Mononuclear cell (primary cell): Measurements from ENCODE around the gene CACNA1D. TPM values are rescaled to one million over a fixed set of nuclear protein-coding genes. Genes with fewer than 3 reads are reported as not detected.

Source experiments
- H3K27me3 ChIP-seq: 2 replicates; pipeline ENCODE4 v1.6.0; 2011; ENCODE audit warnings: low read length, control low read depth; ENCODE audit not compliant: insufficient read depth
- H3K4me1 ChIP-seq: 2 replicates; pipeline ENCODE4 v1.5.1; 2011; ENCODE audit warnings: mild to moderate bottlenecking, low read length, control low read depth; ENCODE audit not compliant: insufficient read depth
- H3K4me3 ChIP-seq: 2 replicates; pipeline ENCODE4 v1.5.1; 2011; ENCODE audit warnings: mild to moderate bottlenecking, low read length, moderate library complexity
- H3K9me3 ChIP-seq: 2 replicates; pipeline ENCODE4 v1.5.1; 2011; ENCODE audit warnings: low read depth, mild to moderate bottlenecking, control low read depth, low read length
- total RNA-seq: library from RNA; depleted of rRNA; stranded (reverse); fragments of >200 nt; gene quantifications from one replicate; pipeline ENCODE4 v1.2.3, GENCODE V29; 2012

CACNA1D gene
- total RNA-seq, 1 donor = 0.84 TPM

- H3K9me3 ChIP-seq = no peaks in the 10 kb centered on the region
- H3K27me3 ChIP-seq = no peaks in the 10 kb centered on the region
- H3K4me1 ChIP-seq = no peaks in the 10 kb centered on the region
- no peak overlapping the region for H3K4me3 ChIP-seq
These were observed 321.2 kb downstream of the CACNA1D start for GRCh38 chr3:53815651-53816050.

DNA sequence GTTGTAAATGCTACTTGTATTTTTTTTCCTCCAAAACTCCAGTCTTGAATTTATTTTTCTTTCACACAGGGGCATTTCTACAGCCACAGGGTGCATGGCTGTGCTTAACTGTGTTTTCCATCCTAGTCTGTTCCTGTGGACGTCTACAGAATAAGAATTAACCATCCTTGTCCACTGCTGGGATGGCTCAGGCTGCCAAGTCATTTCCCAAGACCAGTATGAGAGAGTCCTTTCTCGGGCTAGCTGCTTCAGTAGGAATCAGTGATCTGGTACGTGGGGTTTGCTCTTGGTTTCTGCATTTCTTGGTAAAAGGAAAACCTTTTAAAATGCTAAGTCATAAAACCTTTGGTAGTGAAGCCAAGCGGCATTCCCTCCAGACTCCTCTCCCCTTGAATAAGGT lies 322.0 kb downstream of the CACNA1D start:
- H3K27me3 ChIP-seq = no peaks in the 10 kb centered on the region
- no peaks in the 10 kb centered on the region for H3K9me3 ChIP-seq
- H3K4me1 ChIP-seq = no peaks in the 10 kb centered on the region
- H3K4me3 ChIP-seq = no peak overlapping the region

DNA sequence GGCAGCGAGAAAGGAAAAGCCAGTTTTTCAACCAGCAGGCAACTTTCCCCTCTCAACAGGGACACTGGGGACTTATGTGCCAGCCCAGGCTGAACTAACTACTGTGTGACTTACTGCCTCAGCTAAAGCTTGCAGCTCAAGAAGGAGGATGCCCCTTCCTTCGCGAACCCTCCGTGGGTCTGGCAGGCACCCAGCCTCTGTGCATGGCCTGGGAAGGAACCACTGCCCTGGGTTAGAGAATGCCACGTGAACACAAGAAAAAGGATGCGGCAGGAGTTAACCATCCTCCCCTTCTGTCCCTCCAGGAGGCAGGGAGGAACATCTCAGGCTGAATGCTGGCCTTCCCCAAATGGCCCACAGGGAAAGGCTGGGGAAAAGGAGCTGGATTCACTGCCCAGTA lies 322.8 kb downstream of the CACNA1D start:
- Histone ChIP-seq H3K27me3 (no peaks in the 10 kb centered on the region), H3K4me3 (no peak overlapping the region), H3K4me1 (no peaks in the 10 kb centered on the region), H3K9me3 (no peaks in the 10 kb centered on the region)

DNA sequence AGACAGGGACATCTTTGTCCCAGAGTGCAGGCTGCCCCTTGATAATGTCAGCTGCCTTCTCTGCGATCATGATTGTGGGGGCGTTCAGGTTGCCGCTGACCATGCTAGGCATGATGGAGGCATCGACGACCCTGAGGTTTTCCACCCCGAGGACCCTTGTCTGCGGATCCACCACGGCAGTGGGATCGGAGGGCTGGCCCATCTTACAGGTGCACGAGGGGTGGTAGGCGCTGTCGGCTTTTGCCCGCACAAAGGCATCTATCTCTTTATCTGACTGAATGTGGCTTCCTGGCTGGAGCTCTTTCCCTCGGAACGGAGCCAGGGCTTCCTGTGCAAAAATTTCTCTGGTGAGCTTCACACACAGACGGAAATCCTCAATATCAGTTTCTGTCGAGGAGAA lies 323.4 kb downstream of the CACNA1D start:
- Histone ChIP-seq H3K27me3 (no peaks in the 10 kb centered on the region), H3K9me3 (no peaks in the 10 kb centered on the region), H3K4me3 (no peak overlapping the region), H3K4me1 (no peaks in the 10 kb centered on the region)

- Histone ChIP-seq H3K9me3 (no peaks in the 10 kb centered on the region), H3K4me3 (no peak overlapping the region), H3K27me3 (no peaks in the 10 kb centered on the region), H3K4me1 (no peaks in the 10 kb centered on the region)
These were observed 324.1 kb downstream of the CACNA1D start for GRCh38 chr3:53818221-53819162.

- no peaks in the 10 kb centered on the region for H3K27me3 ChIP-seq
- no peak overlapping the region for H3K4me3 ChIP-seq
- H3K9me3 ChIP-seq = no peaks in the 10 kb centered on the region
These were observed 324.9 kb downstream of the CACNA1D start for GRCh38 chr3:53819163-53819868.

DNA sequence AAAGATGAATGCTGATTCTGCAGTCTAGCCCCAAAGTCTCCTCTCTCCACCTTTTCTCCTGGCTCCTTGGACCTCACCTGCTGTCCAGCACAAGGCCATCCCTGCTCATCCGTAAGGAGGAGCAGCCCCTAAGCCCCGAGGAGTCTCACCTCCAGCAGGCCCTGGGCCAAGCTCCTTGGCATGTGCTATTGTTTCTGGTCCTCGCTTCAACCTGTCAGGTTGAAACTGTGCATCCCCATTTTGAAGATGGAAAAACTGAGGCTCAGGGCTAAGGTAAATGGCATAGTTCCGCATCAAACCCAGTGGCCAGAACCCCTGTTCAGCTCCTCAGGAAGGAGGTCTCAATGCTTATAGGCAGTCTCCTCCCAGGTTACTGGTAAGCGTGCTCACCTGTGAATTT lies 325.7 kb downstream of the CACNA1D start:
- Histone ChIP-seq H3K9me3 (no peaks in the 10 kb centered on the region), H3K4me1 (no peaks in the 10 kb centered on the region), H3K4me3 (no peak overlapping the region), H3K27me3 (no peaks in the 10 kb centered on the region)

More at GRCh38 chr3:53819163-53819868, 324.9 kb downstream of the CACNA1D start:
- H3K4me1 ChIP-seq = no peaks in the 10 kb centered on the region

DNA sequence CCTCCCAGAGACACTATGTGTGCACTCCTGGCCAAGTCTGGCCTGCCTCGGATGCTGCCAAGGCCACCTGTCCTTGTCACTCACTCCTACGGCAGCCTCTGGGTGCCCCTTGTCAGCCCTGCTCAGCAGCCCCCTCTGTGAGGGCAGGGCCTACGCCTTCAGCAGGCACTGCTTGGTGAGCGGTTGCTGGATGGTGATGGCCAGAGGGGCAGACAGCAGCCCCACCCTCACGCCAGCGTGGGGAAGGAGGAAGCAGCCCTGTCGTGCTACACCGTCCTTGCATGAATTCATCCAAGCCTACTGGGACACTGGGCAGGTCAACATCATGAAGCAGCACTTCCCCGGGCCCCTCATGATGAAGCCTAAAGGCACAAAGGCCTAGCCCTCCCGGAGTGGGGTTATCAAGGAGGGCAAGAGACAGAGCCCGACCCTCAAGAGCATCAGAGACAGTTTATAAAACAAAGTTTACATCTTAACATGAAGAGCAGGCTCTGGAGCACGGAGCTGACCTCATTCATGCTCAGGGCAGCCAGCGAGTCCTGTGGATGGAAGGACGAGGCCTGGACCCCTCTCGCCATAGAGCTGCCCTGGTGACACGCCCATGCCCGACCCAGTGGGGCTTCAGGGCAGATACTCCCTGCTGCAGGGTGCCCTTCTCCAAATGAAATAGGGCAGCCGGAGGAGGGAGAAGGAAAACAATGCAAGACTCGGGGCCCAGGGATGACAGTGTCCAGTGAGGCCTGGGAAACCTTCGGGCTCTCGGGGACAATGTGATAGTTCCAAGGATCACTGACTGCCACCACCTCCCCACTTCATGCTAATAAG lies 326.6 kb downstream of the CACNA1D start:
- H3K4me1 ChIP-seq = no peaks in the 10 kb centered on the region
- no peaks in the 10 kb centered on the region for H3K27me3 ChIP-seq
- H3K9me3 ChIP-seq = no peaks in the 10 kb centered on the region
- H3K4me3 ChIP-seq = no peak overlapping the region

- H3K27me3 ChIP-seq = no peaks in the 10 kb centered on the region
- H3K9me3 ChIP-seq = no peaks in the 10 kb centered on the region
- H3K4me3 ChIP-seq = no peak overlapping the region
- H3K4me1 ChIP-seq = no peaks in the 10 kb centered on the region
These were observed 327.3 kb downstream of the CACNA1D start for GRCh38 chr3:53821631-53822121.

DNA sequence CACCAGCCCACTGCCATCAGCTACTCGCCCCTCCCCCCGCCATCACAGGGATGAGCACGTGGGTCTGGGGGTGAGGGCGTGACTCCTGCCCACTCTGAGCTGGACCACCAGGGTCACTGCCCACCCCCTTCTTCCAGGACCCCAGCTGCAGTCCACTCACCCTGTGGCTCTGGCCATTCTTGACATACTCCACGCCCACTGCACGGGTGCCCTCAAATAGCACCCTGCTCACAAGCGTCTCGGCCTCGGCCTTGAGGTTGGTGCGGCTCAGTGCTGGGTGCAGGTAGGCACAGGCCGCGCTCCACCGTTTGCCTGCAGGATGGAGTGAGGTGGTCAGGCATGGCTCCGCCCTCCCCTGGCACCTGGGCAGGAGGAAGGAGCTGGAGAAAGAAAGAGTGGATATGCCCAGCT lies 327.9 kb downstream of the CACNA1D start:
- Histone ChIP-seq H3K4me1 (no peaks in the 10 kb centered on the region), H3K4me3 (no peak overlapping the region), H3K27me3 (no peaks in the 10 kb centered on the region), H3K9me3 (no peaks in the 10 kb centered on the region)

DNA sequence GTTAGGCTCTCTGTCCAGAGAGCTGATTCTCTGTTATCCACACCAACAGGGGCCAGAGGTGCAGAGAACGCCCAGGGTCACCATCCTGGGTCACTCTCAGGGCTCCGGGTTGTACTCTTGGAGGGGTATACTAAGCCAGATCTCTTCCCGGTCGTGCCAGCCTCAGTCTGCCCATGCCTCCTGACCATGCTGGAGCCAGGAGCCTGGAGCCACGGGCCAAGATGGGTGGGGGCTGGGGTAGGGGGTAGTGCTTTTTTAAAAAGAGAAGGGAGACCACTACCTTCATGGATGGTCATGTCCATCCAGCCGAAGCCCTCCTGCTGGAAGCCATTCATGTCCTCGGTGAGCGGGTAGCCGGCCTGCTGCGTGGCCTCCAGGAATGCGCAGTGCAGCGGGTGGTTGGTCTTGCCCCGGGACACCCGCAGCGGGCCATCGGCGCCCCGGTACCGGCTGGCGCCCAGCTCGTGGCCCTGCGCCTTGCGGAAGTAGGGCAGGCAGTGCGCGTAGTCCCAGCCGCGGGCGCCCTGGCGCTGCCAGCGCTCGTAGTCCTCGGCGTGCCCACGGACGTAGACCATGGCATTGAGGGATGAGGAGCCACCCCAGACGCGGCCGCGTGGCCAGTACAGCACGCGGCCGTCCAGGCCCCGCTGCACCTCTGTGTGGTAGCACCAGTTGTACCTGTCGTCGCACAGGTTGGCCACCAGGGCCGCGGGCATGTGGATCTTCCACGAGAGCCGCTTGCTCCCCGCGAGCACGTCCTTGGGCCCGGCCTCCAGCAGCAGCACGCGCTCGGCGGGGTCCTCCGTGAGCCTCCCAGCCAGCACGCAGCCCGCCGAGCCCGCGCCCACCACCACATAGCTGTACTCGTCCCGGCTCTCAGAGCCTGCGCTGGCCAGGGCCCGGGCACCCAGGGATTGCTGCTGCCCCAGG lies 328.9 kb downstream of the CACNA1D start:
- no peaks in the 10 kb centered on the region for H3K27me3 ChIP-seq
- no peaks in the 10 kb centered on the region for H3K4me1 ChIP-seq
- no peaks in the 10 kb centered on the region for H3K9me3 ChIP-seq
- no peak overlapping the region for H3K4me3 ChIP-seq

DNA sequence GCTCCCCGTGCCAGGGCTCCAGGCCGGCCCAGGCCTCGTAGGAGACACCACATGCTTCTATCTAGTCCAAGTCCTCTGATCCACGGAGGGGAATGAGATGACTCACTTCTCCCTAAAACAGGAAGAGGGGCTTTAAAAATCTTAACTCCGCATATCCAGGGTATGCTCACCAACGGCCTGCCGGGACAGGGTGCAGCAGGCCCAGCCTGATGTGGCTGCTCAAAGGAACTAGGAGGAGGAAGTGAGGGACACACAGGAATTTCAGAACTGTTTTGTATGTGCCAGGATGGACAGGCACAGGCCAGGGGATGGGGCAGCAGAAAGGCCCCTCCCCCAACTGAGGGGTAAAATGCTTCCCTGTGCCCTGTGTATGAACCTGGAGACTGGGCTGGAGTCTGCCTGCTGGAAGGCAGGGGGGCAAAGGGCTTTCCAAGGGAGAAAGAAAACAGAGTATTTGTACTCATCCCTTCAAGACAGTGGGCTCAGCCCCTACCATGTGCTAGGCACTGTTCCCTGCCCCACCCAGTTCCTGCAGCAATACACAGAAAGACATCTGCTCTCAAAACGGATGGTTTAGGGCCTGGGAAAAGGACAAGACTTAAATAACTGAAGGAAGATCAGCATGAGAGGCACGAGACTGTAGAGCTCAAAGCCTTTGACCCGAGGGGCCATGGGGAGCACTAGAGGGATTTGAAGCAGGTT lies 329.7 kb downstream of the CACNA1D start:
- Histone ChIP-seq H3K4me1 (no peaks in the 10 kb centered on the region), H3K27me3 (no peaks in the 10 kb centered on the region), H3K4me3 (no peak overlapping the region), H3K9me3 (no peaks in the 10 kb centered on the region)

DNA sequence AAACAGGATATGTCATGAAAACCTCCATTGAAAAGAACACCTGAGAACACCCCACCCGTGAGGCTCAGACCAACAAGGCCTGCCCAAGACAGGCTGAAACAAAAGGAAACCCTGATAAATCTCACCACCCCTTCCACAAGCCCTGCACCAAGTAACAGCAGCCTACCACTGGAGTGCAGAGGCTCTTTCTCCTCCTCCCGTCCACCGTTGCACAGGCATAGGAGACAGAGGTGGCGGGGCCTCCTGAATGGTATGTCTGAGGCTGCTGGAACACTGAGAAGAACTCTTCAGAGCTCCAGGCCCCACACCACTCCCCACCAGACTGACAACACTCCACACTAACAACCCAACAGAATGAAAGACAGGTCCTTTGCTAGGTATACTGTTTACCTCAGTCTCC lies 330.4 kb downstream of the CACNA1D start:
- no peaks in the 10 kb centered on the region for H3K4me1 ChIP-seq
- no peaks in the 10 kb centered on the region for H3K9me3 ChIP-seq
- H3K27me3 ChIP-seq = no peaks in the 10 kb centered on the region
- H3K4me3 ChIP-seq = no peak overlapping the region
